ENCODE measurements around the gene SLCO4A1. TPM values are rescaled to one million over a fixed set of nuclear protein-coding genes. Genes with fewer than 3 reads are reported as not detected.

SLCO4A1 gene
- total RNA-seq, 3 donors from 2014 or later, result 13.3 to 18.5 (median 15.0) TPM

DNA sequence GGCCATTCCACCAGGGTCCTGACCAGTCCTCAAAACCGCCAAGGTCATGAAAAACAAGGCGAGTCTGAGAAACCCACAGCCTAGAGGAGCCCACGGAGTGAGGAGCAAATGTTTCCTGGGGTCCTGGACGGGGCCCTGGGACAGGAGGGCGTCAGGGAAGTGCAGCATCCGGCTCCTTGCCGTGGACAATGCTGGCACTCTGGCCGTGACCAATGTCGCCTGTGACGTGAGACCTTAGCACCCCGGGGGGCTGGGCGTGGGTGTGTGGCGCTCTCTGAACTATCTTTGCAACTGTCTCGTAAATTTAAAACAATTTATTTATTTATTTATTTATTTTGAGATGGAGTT lies 34.1 kb upstream of the SLCO4A1 start:
- ATAC-seq, result no peak
- Histone ChIP-seq H3K36me3 (ENCODE audit: low read depth) (no peaks in the 10 kb centered on the region), H3K4me3 (no peak overlapping the region), H3K9me3 (no peaks in the 10 kb centered on the region), H3K4me1 (ENCODE audit: low read depth) (peaks cover 11% of the 10 kb centered on the region)
- TF ChIP-seq, protein P1, sequence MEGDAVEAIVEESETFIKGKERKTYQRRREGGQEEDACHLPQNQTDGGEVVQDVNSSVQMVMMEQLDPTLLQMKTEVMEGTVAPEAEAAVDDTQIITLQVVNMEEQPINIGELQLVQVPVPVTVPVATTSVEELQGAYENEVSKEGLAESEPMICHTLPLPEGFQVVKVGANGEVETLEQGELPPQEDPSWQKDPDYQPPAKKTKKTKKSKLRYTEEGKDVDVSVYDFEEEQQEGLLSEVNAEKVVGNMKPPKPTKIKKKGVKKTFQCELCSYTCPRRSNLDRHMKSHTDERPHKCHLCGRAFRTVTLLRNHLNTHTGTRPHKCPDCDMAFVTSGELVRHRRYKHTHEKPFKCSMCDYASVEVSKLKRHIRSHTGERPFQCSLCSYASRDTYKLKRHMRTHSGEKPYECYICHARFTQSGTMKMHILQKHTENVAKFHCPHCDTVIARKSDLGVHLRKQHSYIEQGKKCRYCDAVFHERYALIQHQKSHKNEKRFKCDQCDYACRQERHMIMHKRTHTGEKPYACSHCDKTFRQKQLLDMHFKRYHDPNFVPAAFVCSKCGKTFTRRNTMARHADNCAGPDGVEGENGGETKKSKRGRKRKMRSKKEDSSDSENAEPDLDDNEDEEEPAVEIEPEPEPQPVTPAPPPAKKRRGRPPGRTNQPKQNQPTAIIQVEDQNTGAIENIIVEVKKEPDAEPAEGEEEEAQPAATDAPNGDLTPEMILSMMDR (IDR thresholded peaks at IDR 0.05), result no peak
- DNase-seq, result peak in 1 of 3 donors; percentile 47
- intact Hi-C loops (cut with DNase I, micrococcal nuclease), result no loop called here

DNA sequence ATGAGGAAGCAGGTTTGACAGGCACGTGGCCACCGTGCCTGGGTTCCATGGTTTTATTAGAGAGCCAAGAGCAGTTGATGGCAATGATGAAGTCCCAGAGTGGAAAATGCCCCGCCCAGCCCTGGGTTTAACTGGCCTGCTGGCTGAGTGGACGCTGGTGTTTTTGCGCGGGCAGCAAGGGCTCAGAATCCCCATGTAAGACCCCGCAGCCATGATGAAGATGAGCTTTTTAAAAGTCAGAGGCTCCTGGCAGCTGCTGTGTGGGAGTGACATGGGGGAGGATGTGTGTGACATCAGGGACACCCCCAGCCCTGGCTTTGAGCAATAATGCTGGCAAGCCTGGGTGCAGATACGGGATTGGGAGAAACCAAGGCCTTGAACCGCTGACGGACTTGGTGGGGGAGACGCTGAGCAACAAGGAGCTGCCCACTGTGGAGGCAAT lies 33.0 kb upstream of the SLCO4A1 start:
- H3K36me3 ChIP-seq (ENCODE audit: low read depth), result no peaks in the 10 kb centered on the region
- intact Hi-C loops (cut with DNase I, micrococcal nuclease), result no loop called here
- TF ChIP-seq, protein P1 (IDR thresholded peaks at IDR 0.05), result no peak

DNA sequence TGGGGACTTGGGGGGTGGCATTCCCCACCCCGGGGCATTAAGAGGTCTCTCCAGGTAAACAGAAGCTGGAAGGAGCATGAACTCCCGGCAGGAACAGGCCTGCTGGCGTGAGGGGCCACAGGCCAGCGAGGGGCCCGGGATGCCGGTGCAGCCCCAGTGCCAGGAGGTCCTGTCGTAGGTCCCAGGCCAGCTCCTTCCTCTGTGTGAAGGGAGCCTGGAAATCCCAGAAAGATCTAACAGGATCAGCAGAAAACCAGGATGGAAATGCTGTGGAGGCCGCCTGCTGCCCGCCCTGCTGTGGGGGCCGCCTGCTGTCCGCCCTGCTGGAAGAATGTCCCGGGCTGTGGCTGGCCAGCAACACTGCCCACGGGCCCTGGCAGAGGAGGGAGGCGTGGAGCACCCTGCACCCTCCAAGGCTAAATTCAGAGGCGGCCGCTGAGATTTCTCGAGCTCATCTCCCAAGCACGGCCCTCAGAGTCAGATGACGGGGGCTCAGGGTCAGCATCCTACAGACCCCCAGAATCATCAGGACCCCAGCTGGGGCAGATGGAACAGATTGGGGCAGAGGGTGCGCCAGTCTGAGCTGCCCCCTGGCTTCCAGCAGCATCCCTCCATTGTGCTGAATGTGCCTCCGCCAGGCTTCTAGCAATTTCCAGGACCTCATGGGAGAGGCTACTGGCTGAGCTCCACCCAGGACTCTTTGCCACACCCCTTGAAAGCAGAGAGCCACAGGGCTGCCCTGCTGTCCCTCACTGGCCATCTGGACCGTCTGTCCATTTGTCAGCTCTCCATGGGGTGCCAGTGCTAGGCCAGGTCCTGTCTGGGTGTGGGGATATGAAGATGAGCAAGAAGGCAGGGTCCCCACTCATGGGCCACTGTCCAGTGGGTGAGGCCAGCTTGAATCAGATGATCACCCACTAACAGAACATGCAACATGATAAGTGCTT lies 32.2 kb upstream of the SLCO4A1 start:
- Histone ChIP-seq H3K4me3 (no peak overlapping the region), H3K9me3 (no peaks in the 10 kb centered on the region), H3K4me1 (ENCODE audit: low read depth) (peaks cover 5% of the 10 kb centered on the region), H3K36me3 (ENCODE audit: low read depth) (no peaks in the 10 kb centered on the region)
- TF ChIP-seq, protein P1 (IDR thresholded peaks at IDR 0.05), result no peak
- peak in 1 of 3 donors; percentile 42 for DNase-seq
- intact Hi-C loops (cut with DNase I, micrococcal nuclease), result no loop called here
- no peak for ATAC-seq

More for the DNA sequence above, 33.0 kb upstream of the SLCO4A1 start:
- peak in 1 of 3 donors; percentile 38 for DNase-seq
- H3K4me3 ChIP-seq, result no peak overlapping the region
- peaks cover 5% of the 10 kb centered on the region for H3K4me1 ChIP-seq (ENCODE audit: low read depth)
- no peaks in the 10 kb centered on the region for H3K9me3 ChIP-seq
- no peak for ATAC-seq

DNA sequence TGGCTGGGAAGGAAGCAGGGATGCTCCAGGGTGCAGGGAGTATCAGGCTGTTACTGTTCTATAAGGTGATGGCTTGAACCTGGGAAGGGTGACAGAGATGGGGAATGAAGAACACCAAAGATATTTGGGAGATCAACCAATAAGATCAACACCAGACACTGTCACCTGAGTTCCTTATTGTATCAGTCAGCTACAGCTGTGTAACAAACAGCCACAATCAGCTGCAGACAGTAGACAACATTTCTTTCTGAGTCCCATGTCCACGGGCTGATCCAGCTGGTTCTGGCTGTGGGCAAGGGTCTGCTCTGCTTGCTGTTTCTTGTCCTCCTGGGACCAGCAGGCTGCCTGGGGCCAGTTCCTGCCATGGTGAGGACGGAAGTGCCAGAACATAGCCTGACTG lies 31.3 kb upstream of the SLCO4A1 start:
- ATAC-seq (no peak), DNase-seq (peak in 1 of 3 donors; percentile 22)
- intact Hi-C loops (cut with DNase I, micrococcal nuclease), result no loop called here
- H3K9me3 ChIP-seq, result no peaks in the 10 kb centered on the region
- no peak overlapping the region for H3K4me3 ChIP-seq
- TF ChIP-seq, protein P1 (IDR thresholded peaks at IDR 0.05), result no peak
- peaks cover 2% of the 10 kb centered on the region for H3K4me1 ChIP-seq (ENCODE audit: low read depth)
- H3K36me3 ChIP-seq (ENCODE audit: low read depth), result no peaks in the 10 kb centered on the region

DNA sequence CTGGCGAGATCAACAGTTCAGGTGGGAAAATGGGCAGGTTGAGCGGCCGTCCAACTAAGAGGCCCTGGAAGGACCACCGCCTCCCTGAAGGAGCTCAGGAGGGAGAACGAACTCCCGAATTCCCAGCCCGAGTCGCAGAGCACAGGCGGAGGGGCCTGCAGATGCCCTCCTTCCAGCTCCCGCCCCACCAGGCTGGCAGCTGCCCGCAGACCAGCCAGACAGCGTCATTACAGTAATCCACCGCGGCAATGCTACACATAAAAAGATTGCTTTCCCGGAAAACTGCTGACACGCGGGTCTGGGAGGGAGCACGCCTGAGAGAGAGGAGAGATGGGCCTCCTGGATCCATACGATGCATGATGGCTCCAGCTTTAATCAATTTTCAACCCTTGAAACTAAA lies 30.5 kb upstream of the SLCO4A1 start:
- no peak overlapping the region for H3K4me3 ChIP-seq
- H3K4me1 ChIP-seq (ENCODE audit: low read depth), result peaks cover 2% of the 10 kb centered on the region
- intact Hi-C loops (cut with DNase I, micrococcal nuclease), result no loop called here
- TF ChIP-seq, protein P1 (IDR thresholded peaks at IDR 0.05), result no peak
- DNase-seq, result peak in 1 of 3 donors; percentile 35
- H3K9me3 ChIP-seq, result no peaks in the 10 kb centered on the region
- no peak for ATAC-seq
- H3K36me3 ChIP-seq (ENCODE audit: low read depth), result no peaks in the 10 kb centered on the region

Measured in mucosa of descending colon (tissue), 3 donors.